Type B pancreatic cell (in vitro differentiated cells): ENCODE data around the gene DENND1B. TPM values are rescaled to one million over a fixed set of nuclear protein-coding genes. Genes with fewer than 3 reads are reported as not detected.

Experiments used
- DNase-seq: peaks from one replicate; pipeline ENCODE4 v3.0.0; 2021; ENCODE audit warnings: mixed read lengths; ENCODE audit not compliant: unreplicated experiment; ENCODE audit errors: extremely low spot score
- H3K27ac Mint-ChIP-seq: 2 replicates; pipeline ENCODE4 v1.8.0; 2021; ENCODE audit warnings: mild to moderate bottlenecking, mixed read lengths
- H3K27me3 Mint-ChIP-seq: 2 replicates; pipeline ENCODE4 v1.8.0; 2021; ENCODE audit warnings: mixed read lengths
- H3K36me3 Mint-ChIP-seq: 2 replicates; pipeline ENCODE4 v1.8.0; 2021; ENCODE audit warnings: mixed read lengths
- H3K4me1 Mint-ChIP-seq: one replicate; pipeline ENCODE4 v1.8.0; 2021; ENCODE audit warnings: mixed read lengths; ENCODE audit not compliant: unreplicated experiment
- H3K4me3 Mint-ChIP-seq: 2 replicates; pipeline ENCODE4 v1.8.0; 2021; ENCODE audit warnings: mild to moderate bottlenecking, mixed read lengths
- H3K9me3 Mint-ChIP-seq: 2 replicates; pipeline ENCODE4 v1.8.0; 2021; ENCODE audit warnings: mixed read lengths
- total RNA-seq: library from RNA; stranded (reverse); gene quantifications from 2 replicates; pipeline ENCODE4 v1.2.1, GENCODE V29; 2021; ENCODE audit warnings: low replicate concordance
- TF ChIP-seq, protein P1 (sequence below): fragments of 200-600 bp; sonication (generic); conservative IDR thresholded peaks from 2 replicates; pipeline ENCODE4 v1.5.0; 2021; ENCODE audit warnings: antibody characterized with exemption, mild to moderate bottlenecking

The DENND1B gene
- total RNA-seq, 1 donor from 2014 or later, result 8.7 TPM

DNA sequence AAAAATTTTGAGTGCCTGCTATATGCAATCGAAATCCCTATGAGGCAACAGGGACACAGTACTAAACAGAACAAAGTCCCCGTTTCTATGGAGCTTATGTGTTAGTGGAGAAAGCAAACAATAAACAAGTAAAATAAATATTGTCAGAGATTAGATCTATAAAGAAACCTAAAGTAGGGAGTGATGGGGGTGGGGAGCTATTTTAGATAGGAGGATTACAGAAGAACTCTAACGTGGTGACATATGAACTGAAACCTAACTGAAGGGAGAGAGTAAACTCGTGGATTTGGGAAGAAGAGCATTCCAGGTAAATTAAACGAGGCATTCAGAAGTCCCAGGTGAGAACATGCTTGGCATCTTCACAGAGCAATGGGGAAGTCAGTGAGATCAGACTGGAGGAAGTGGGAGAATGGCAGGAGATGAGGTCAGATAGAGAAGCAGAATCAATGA lies 154.5 kb downstream of the DENND1B start:
- Mint-ChIP-seq H3K4me3 (no peak overlapping the region), H3K27ac (no peak overlapping the region), H3K27me3 (no peaks in the 10 kb centered on the region), H3K4me1 (peaks cover 4% of the 10 kb centered on the region), H3K36me3 (no peaks in the 10 kb centered on the region), H3K9me3 (no peaks in the 10 kb centered on the region)
- TF ChIP-seq, protein P1, sequence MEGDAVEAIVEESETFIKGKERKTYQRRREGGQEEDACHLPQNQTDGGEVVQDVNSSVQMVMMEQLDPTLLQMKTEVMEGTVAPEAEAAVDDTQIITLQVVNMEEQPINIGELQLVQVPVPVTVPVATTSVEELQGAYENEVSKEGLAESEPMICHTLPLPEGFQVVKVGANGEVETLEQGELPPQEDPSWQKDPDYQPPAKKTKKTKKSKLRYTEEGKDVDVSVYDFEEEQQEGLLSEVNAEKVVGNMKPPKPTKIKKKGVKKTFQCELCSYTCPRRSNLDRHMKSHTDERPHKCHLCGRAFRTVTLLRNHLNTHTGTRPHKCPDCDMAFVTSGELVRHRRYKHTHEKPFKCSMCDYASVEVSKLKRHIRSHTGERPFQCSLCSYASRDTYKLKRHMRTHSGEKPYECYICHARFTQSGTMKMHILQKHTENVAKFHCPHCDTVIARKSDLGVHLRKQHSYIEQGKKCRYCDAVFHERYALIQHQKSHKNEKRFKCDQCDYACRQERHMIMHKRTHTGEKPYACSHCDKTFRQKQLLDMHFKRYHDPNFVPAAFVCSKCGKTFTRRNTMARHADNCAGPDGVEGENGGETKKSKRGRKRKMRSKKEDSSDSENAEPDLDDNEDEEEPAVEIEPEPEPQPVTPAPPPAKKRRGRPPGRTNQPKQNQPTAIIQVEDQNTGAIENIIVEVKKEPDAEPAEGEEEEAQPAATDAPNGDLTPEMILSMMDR, result no peak
- DNase-seq, result no peak

DNA sequence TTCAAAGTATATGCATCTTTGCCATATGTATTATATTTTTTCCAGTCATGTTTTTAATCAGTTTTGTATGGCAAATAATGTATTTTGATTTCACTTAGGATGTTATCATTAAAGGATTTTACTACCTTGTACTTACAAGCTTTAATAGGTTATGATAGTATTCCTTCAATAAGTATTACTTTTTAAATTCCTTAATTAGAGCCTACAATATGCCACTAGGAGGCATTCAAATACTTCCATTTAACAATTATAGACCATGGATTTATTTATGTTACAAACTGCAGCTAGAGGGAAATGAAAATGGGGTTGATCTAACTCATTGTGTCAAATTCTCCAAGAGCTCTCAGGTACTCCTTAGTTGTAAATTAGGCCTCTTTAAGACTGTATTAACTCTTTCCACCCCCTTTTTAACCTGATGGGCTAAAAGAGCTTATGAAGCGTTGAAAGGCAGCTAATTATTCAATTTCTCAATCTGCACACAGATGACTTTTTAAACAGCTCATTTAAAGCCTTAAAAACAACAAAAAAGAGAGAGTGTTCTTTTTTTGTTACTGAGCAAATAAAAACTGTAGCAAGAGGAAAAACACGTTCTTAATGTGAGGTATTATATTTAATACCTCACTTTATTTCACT lies 156.2 kb downstream of the DENND1B start:
- H3K27ac Mint-ChIP-seq, result no peak overlapping the region
- H3K4me1 Mint-ChIP-seq, result peaks cover 8% of the 10 kb centered on the region
- H3K36me3 Mint-ChIP-seq, result no peaks in the 10 kb centered on the region
- TF ChIP-seq, protein P1, result peak; percentile 62
- no peak for DNase-seq
- no peaks in the 10 kb centered on the region for H3K9me3 Mint-ChIP-seq
- H3K27me3 Mint-ChIP-seq, result no peaks in the 10 kb centered on the region
- no peak overlapping the region for H3K4me3 Mint-ChIP-seq

DNA sequence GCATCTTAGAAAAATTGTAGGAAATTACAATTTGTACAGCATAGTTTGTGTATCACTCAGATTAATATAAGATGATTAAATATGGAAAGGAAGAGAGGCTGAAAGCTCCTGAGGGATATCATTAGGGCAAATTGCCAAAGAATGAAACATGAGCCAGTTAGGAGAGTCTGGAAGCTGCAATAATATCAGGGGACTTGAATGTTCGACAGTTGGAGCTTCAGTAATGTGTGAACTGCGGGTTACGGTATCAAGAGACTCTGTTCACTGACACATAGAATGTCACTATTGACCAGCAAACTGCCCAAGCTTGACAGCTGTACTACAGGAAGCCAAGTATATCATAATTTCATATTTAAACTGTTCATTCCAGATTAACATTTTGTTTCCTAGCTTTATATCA lies 157.2 kb downstream of the DENND1B start:
- Mint-ChIP-seq H3K27me3 (no peaks in the 10 kb centered on the region), H3K27ac (no peak overlapping the region), H3K36me3 (no peaks in the 10 kb centered on the region), H3K4me1 (peaks cover 8% of the 10 kb centered on the region), H3K4me3 (no peak overlapping the region), H3K9me3 (no peaks in the 10 kb centered on the region)
- TF ChIP-seq, protein P1, result no peak
- no peak for DNase-seq

DNA sequence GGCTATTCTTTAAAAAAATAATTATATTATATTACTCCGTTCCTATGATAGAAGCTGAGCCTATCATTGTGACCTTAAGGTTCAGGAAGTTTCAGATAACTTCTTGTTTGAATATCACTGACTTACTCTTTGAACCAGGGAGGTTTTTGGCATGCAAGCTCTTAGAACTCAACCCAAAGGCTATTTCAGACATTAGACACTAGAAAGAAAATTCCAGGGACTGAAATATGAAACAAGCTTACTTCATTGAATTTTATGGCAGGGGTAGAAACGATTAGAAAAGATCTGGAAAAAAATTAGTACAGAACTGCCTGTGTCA lies 159.6 kb downstream of the DENND1B start:
- H3K27me3 Mint-ChIP-seq, result no peaks in the 10 kb centered on the region
- H3K36me3 Mint-ChIP-seq, result no peaks in the 10 kb centered on the region
- no peak for DNase-seq
- H3K4me1 Mint-ChIP-seq, result peaks cover 8% of the 10 kb centered on the region
- H3K9me3 Mint-ChIP-seq, result no peaks in the 10 kb centered on the region
- no peak overlapping the region for H3K27ac Mint-ChIP-seq
- H3K4me3 Mint-ChIP-seq, result no peak overlapping the region
- TF ChIP-seq, protein P1, result no peak

DNA sequence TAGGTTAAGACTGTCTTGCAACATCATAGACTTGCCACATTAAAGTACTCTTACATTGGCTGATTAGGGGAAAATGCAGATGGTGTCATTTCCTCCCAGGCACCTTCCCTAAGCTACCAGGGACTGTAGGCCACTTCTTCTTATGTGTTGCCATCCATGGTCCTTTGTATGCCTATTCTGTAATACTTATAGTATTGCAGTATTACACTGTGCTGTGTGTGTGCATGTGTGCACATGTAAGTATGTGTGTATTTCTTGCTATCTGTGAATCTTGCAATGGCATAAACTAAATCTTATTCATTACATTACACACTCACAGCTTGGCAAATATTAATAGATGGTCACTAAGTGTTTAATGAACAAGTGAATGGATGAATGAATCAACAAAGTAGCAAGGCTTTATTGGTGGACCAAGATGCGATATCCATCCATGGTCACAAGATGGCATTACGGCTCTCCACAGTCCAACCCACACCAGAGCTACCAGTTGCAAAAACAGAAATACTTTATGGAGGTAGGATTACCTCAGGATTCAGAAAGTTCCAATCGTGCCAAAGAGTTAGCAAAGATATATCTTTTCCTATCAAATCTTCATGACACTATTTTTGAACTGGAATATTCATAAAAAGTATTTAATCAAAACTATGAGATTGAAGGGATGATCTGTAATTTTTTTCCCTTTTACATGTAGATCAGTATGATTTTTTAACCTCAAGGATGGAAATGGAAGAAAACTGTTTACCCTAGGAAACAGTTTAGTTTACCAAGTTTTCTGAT lies 160.2 kb downstream of the DENND1B start:
- no peak overlapping the region for H3K4me3 Mint-ChIP-seq
- H3K36me3 Mint-ChIP-seq, result no peaks in the 10 kb centered on the region
- TF ChIP-seq, protein P1, result peak; percentile 77
- no peaks in the 10 kb centered on the region for H3K27me3 Mint-ChIP-seq
- no peaks in the 10 kb centered on the region for H3K9me3 Mint-ChIP-seq
- peaks cover 8% of the 10 kb centered on the region for H3K4me1 Mint-ChIP-seq
- no peak for DNase-seq
- H3K27ac Mint-ChIP-seq, result no peak overlapping the region
